Hepatocyte (in vitro differentiated cells): ENCODE measurements around the gene NXPE2. TPM values are rescaled to one million over a fixed set of nuclear protein-coding genes. Genes with fewer than 3 reads are reported as not detected.

Source experiments
- DNase-seq: peaks from one replicate; pipeline ENCODE4 v3.0.0-alpha.2; 2016; ENCODE audit warnings: low spot score
- H2AFZ ChIP-seq: fragments of 200-600 bp; sonication (generic); 2 replicates; pipeline ENCODE4 v1.6.0; 2016; ENCODE audit warnings: antibody characterized with exemption, mild to moderate bottlenecking
- H3K27ac ChIP-seq: fragments of 200-600 bp; sonication (generic); 2 replicates; pipeline ENCODE4 v1.5.1; 2016; ENCODE audit warnings: mild to moderate bottlenecking
- H3K27me3 ChIP-seq: fragments of 200-600 bp; sonication (generic); 2 replicates; pipeline ENCODE4 v1.6.1; 2016
- H3K36me3 ChIP-seq: fragments of 200-600 bp; sonication (generic); replicated peaks from 2 replicates; pipeline ENCODE4 v1.5.1; 2016; ENCODE audit warnings: low read depth; ENCODE audit not compliant: insufficient read depth
- H3K4me1 ChIP-seq: fragments of 200-600 bp; sonication (generic); 2 replicates; pipeline ENCODE4 v1.5.1; 2016; ENCODE audit warnings: mild to moderate bottlenecking, moderate library complexity; ENCODE audit not compliant: insufficient read depth
- H3K4me2 ChIP-seq: fragments of 200-600 bp; sonication (generic); 2 replicates; pipeline ENCODE4 v1.6.0; 2016
- H3K4me3 ChIP-seq: fragments of 200-600 bp; sonication (generic); 2 replicates; pipeline ENCODE4 v1.5.1; 2016; ENCODE audit warnings: mild to moderate bottlenecking
- H3K79me2 ChIP-seq: fragments of 200-600 bp; sonication (generic); 2 replicates; pipeline ENCODE4 v1.6.0; 2017; ENCODE audit warnings: mild to moderate bottlenecking
- H3K9me2 ChIP-seq: fragments of 200-600 bp; sonication (generic); replicated peaks from 2 replicates; pipeline ENCODE4 v1.6.0; 2017; ENCODE audit warnings: mild to moderate bottlenecking; ENCODE audit not compliant: insufficient read depth
- H3K9me3 ChIP-seq: fragments of 200-600 bp; sonication (generic); 2 replicates; pipeline ENCODE4 v1.5.1; 2016; ENCODE audit warnings: low read depth, mild to moderate bottlenecking
- H4K20me1 ChIP-seq: fragments of 200-600 bp; sonication (generic); 2 replicates; pipeline ENCODE4 v1.6.0; 2016; ENCODE audit warnings: mild to moderate bottlenecking; ENCODE audit not compliant: insufficient read depth, poor library complexity, severe bottlenecking
- CTCF ChIP-seq: fragments of 200-600 bp; sonication (generic); IDR thresholded peaks from 2 replicates; pipeline ENCODE4 v1.5.1; 2016; ENCODE audit warnings: antibody characterized with exemption, mild to moderate bottlenecking; ENCODE audit not compliant: poor library complexity
- EZH2 ChIP-seq: fragments of 200-600 bp; sonication (generic); IDR thresholded peaks from 2 replicates; pipeline ENCODE4 v1.6.1; 2016; ENCODE audit warnings: antibody characterized with exemption, mild to moderate bottlenecking, borderline replicate concordance
- EZH2phosphoT487 ChIP-seq: fragments of 200-600 bp; sonication (generic); IDR thresholded peaks from one replicate; pipeline ENCODE4 v1.6.1; 2018; ENCODE audit warnings: antibody characterized with exemption, mild to moderate bottlenecking, low read depth, moderate library complexity; ENCODE audit not compliant: unreplicated experiment, severe bottlenecking
- WGBS: methylation state at CpG from one replicate; pipeline ENCODE4 v1.1.6; 2016; ENCODE audit warnings: low lambda C conversion rate; ENCODE audit errors: missing lambda C conversion rate; 5-methylcytosine and 5-hydroxymethylcytosine counted together
- polyA plus RNA-seq: library from polyadenylated mRNA; unstranded; fragments of >200 nt; fragmentation: Nextera tagmentation; extraction: Ambion mirVana; gene quantifications from 2 replicates; pipeline ENCODE4 v1.2.1, GENCODE V29; 2016
- total RNA-seq: library from RNA; depleted of rRNA; stranded (reverse); fragments of >200 nt; gene quantifications from 2 replicates; pipeline ENCODE4 v1.2.3, GENCODE V29; 2014

Gene NXPE2
- total and polyA plus RNA-seq, 2 experiments from 2014 or later, result 0.07 TPM; not detected in 1

DNA sequence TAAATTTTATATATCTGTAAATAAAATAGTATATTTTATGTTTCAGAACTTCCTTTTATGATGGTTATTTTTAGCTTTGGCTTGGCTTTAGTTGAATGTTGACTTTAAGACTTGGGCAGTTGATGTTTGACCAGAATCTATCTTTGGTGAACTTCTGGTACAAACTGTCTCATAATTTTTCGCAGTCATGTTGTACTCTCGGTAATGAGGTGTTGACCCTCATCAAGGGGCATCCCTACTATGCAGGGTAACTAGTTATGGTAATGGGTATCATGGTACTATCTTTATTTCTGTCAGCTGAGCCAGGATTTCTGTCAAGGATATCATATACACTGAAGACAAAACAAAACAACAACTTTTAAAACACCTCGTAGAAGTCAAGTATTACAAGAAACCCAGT lies 67.7 kb downstream of the NXPE2 start:
- Histone ChIP-seq H3K27me3 (no peaks in the 10 kb centered on the region), H2AFZ (no peak overlapping the region), H3K27ac (no peak overlapping the region), H3K4me1 (no peaks in the 10 kb centered on the region), H3K79me2 (no peaks in the 10 kb centered on the region), H4K20me1 (no peaks in the 10 kb centered on the region), H3K4me3 (no peak overlapping the region), H3K36me3 (no peaks in the 10 kb centered on the region), H3K9me2 (no peaks in the 10 kb centered on the region), H3K9me3 (no peaks in the 10 kb centered on the region), H3K4me2 (no peak overlapping the region)
- TF ChIP-seq CTCF, result no peak
- no peak for TF ChIP-seq EZH2phosphoT487
- no peak for TF ChIP-seq EZH2
- 87% methylated on average over 3 of the region's 3 CpGs for WGBS
- no peak for DNase-seq

Other genes starting within 250 kb of the NXPE2 start
- 84.4 and 124 TPM in 2 replicates for gene REXO2, start 239.1 kb upstream of the NXPE2 start, total RNA-seq
- gene REXO2, start 239.1 kb upstream of the NXPE2 start, polyA plus RNA-seq, result 160 and 187 TPM in 2 replicates
- gene NXPE1, start 118.6 kb upstream of the NXPE2 start, total RNA-seq, result 0.90 and 3.3 TPM in 2 replicates
- 0.61 TPM in 1 of 2 replicates, not detected in the other for gene NXPE1, start 118.6 kb upstream of the NXPE2 start, polyA plus RNA-seq
- 0.10 TPM in 1 of 2 replicates, not detected in the other for gene NXPE4, start 82.7 kb upstream of the NXPE2 start, total RNA-seq
- 0.57 and 1.1 TPM in 2 replicates for gene NXPE4, start 82.7 kb upstream of the NXPE2 start, polyA plus RNA-seq